IMR-90 (cell line): Measurements from ENCODE around the gene DAAM1. TPM values are rescaled to one million over a fixed set of nuclear protein-coding genes. Genes with fewer than 3 reads are reported as not detected.

Source experiments
- ATAC-seq: fragments of 200-7000 bp; cut with Tn5 transposase; 2 replicates; pipeline ENCODE4 v1.9.1; 2020; ENCODE audit warnings: low read depth, mild to moderate bottlenecking, moderate library complexity
- BruUV-seq: library from RNA; stranded (reverse); fragments of 400-500 nt; replicated peaks from 2 replicates; lab custom pipeline; 2021; lab: Mats Ljungman, UMichigan
- CTCF ChIA-PET: fragments of 300-600 bp; formaldehyde crosslinking; extraction: SDS; loops from one replicate; lab custom pipeline; 2021; ENCODE audit warnings: antibody characterized with exemption; lab: Yijun Ruan, JAX
- POLR2A ChIA-PET: fragments of 300-600 bp; sonication (Branson Sonifier 250); formaldehyde crosslinking; loops from one replicate; lab custom pipeline; 2022; ENCODE audit warnings: antibody characterized with exemption; ENCODE audit not compliant: unreplicated experiment; lab: Charles Lee
- DNase-seq: peaks from one replicate; pipeline ENCODE4 v3.0.0; 2013
- H2AFZ ChIP-seq: replicated peaks from 2 replicates; pipeline ENCODE3; 2013; ENCODE audit warnings: low read length, mild to moderate bottlenecking; ENCODE audit not compliant: poor library complexity
- H2AK5ac ChIP-seq: 2 replicates; pipeline ENCODE4 v1.6.1; 2013; ENCODE audit warnings: low read depth, low read length, inconsistent platforms
- H2AK9ac ChIP-seq: replicated peaks from 2 replicates; pipeline ENCODE3; 2013; ENCODE audit warnings: mild to moderate bottlenecking, low read depth, low read length, moderate library complexity; ENCODE audit not compliant: poor library complexity
- H2BK120ac ChIP-seq: 2 replicates; pipeline ENCODE4 v1.6.1; 2013; ENCODE audit warnings: low read depth, low read length, inconsistent platforms
- H2BK15ac ChIP-seq: 3 replicates; pipeline ENCODE4 v1.6.1; 2013; ENCODE audit warnings: low read depth, low read length, inconsistent platforms
- H2BK20ac ChIP-seq: 2 replicates; pipeline ENCODE4 v1.6.1; 2013; ENCODE audit warnings: low read depth, mild to moderate bottlenecking, inconsistent platforms, low read length, moderate library complexity
- H2BK5ac ChIP-seq: 2 replicates; pipeline ENCODE4 v1.6.1; 2013; ENCODE audit warnings: mild to moderate bottlenecking, low read depth, low read length, inconsistent platforms; ENCODE audit not compliant: poor library complexity, severe bottlenecking
- H3K14ac ChIP-seq: replicated peaks from 2 replicates; pipeline ENCODE4 v1.6.1; 2013; ENCODE audit warnings: low read depth, low read length, inconsistent platforms
- H3K18ac ChIP-seq: 2 replicates; pipeline ENCODE4 v1.6.1; 2013; ENCODE audit warnings: low read depth, low read length, control low read depth
- H3K23ac ChIP-seq: 2 replicates; pipeline ENCODE4 v1.6.1; 2013; ENCODE audit warnings: low read depth, low read length, inconsistent platforms
- H3K27ac ChIP-seq: 2 replicates; pipeline ENCODE4 v1.5.1; 2013; ENCODE audit warnings: mild to moderate bottlenecking, control low read depth, low read length; ENCODE audit not compliant: insufficient read depth
- H3K27me3 ChIP-seq: 2 replicates; pipeline ENCODE4 v1.6.1; 2013; ENCODE audit warnings: low read length; ENCODE audit not compliant: control insufficient read depth, insufficient read depth
- H3K36me3 ChIP-seq: 2 replicates; pipeline ENCODE4 v1.6.1; 2013; ENCODE audit warnings: low read length, mixed read lengths; ENCODE audit not compliant: control insufficient read depth, insufficient read depth
- H3K4ac ChIP-seq: 2 replicates; pipeline ENCODE4 v1.6.1; 2013; ENCODE audit warnings: low read depth, low read length, inconsistent platforms
- H3K4me1 ChIP-seq: 2 replicates; pipeline ENCODE4 v1.6.1; 2013; ENCODE audit warnings: low read length, mixed read lengths; ENCODE audit not compliant: control insufficient read depth, insufficient read depth
- H3K4me2 ChIP-seq: 2 replicates; pipeline ENCODE4 v1.6.1; 2013; ENCODE audit warnings: low read depth, mild to moderate bottlenecking, control low read depth, low read length, moderate library complexity
- H3K4me3 ChIP-seq: 2 replicates; pipeline ENCODE4 v1.5.1; 2013; ENCODE audit warnings: low read depth, mild to moderate bottlenecking, control low read depth, low read length, moderate library complexity; ENCODE audit not compliant: insufficient read depth
- H3K56ac ChIP-seq: 2 replicates; pipeline ENCODE4 v1.6.1; 2013; ENCODE audit warnings: low read length, inconsistent platforms; ENCODE audit not compliant: insufficient read depth; ENCODE audit errors: extremely low read depth
- H3K79me1 ChIP-seq, 2 experiments: 2 replicates each; pipeline ENCODE4 v1.6.1; 2013; ENCODE audit warnings: low read length in 2 of 2, inconsistent platforms in 1 of 2, low read depth in 1 of 2
- H3K9ac ChIP-seq: 2 replicates; pipeline ENCODE4 v1.6.1; 2013; ENCODE audit warnings: low read depth, low read length, control low read depth
- H3K9me1 ChIP-seq: 2 replicates; pipeline ENCODE4 v1.6.1; 2013; ENCODE audit warnings: low read length, inconsistent platforms; ENCODE audit not compliant: insufficient read depth
- H3K9me3 ChIP-seq: 2 replicates; pipeline ENCODE4 v1.6.1; 2013; ENCODE audit warnings: low read length; ENCODE audit not compliant: control insufficient read depth, insufficient read depth
- H4K20me1 ChIP-seq: 2 replicates; pipeline ENCODE4 v1.6.1; 2013; ENCODE audit warnings: low read length, inconsistent platforms; ENCODE audit not compliant: insufficient read depth
- H4K5ac ChIP-seq: 2 replicates; pipeline ENCODE4 v1.6.1; 2013; ENCODE audit warnings: mild to moderate bottlenecking, low read depth, low read length, control low read depth
- H4K8ac ChIP-seq, 2 experiments: 2 replicates each; pipeline ENCODE4 v1.6.1; 2013; ENCODE audit warnings: low read depth in 2 of 2, low read length in 2 of 2, control low read depth in 1 of 2, inconsistent platforms in 1 of 2
- H4K91ac ChIP-seq: 2 replicates; pipeline ENCODE4 v1.6.1; 2013; ENCODE audit warnings: low read depth, low read length, inconsistent platforms; ENCODE audit not compliant: insufficient read depth
- BHLHE40 ChIP-seq: fragments of 150-350 bp; IDR thresholded peaks from 2 replicates; pipeline ENCODE4 v1.6.1; 2016; ENCODE audit warnings: mild to moderate bottlenecking, low read depth, low read length
- POLR2A ChIP-seq: IDR thresholded peaks from 2 replicates; pipeline ENCODE4 v1.6.1; 2012; ENCODE audit warnings: mild to moderate bottlenecking, low read depth, low read length
- RFX5 ChIP-seq: IDR thresholded peaks from 2 replicates; pipeline ENCODE4 v1.8.0; 2012; ENCODE audit warnings: low read depth, mild to moderate bottlenecking, low read length, moderate library complexity
- SMC3 ChIP-seq: fragments of 150-350 bp; IDR thresholded peaks from 2 replicates; pipeline ENCODE4 v1.6.1; 2016; ENCODE audit warnings: low read depth, mild to moderate bottlenecking, antibody characterized with exemption, low read length, moderate library complexity
- dilution Hi-C: fragments of 300-500 bp; cut with HindIII; formaldehyde crosslinking; loops from one replicate; pipeline ENCODE4 v1.14.3; 2018; ENCODE audit warnings: low sequenced_read_pairs; ENCODE audit not compliant: unreplicated experiment
- in situ Hi-C: fragments of 300-500 bp; cut with MboI; formaldehyde crosslinking; loops from 3 replicates; pipeline ENCODE4 v1.14.3; 2019; ENCODE audit warnings: low sequenced_read_pairs, inconsistent platforms, mixed read lengths
- intact Hi-C: fragments of 100-400 bp; cut with micrococcal nuclease; formaldehyde crosslinking; loops from 2 replicates; pipeline ENCODE4 v1.10.0; 2022
- polyA plus RNA-seq, 3 experiments: library from polyadenylated mRNA; depleted of rRNA; stranded (reverse); fragments of >200 nt; gene quantifications; 2 replicates each; pipeline ENCODE4 v1.2.3, GENCODE V29; 2012; ENCODE audit warnings: low replicate concordance in 1 of 3
- total RNA-seq: library from RNA; depleted of rRNA; stranded (reverse); fragments of >200 nt; gene quantifications from 2 replicates; pipeline ENCODE4 v1.2.3, GENCODE V29; 2012

DAAM1 gene
- total and polyA plus RNA-seq, 2 of the 4 experiments (the other 2 are of a cell fraction), result 4.8 to 5.4 TPM

- Histone ChIP-seq H2AK5ac (no peak overlapping the region), H2AFZ (no peak overlapping the region), H4K20me1 (no peaks in the 10 kb centered on the region), H3K23ac (no peak overlapping the region), H3K4me2 (no peak overlapping the region), H4K8ac (no peak overlapping the region), H3K9me1 (no peaks in the 10 kb centered on the region), H2BK5ac (no peak overlapping the region), H3K4me3 (no peak overlapping the region), H3K56ac (no peak overlapping the region), H3K4ac (no peak overlapping the region), H3K9me3 (no peaks in the 10 kb centered on the region), H3K4me1 (no peaks in the 10 kb centered on the region), H3K18ac (no peak overlapping the region), H3K36me3 (no peaks in the 10 kb centered on the region), H3K27ac (no peak overlapping the region), H4K5ac (no peak overlapping the region), H3K79me1 (no peaks in the 10 kb centered on the region), H3K9ac (no peak overlapping the region), H2AK9ac (no peak overlapping the region), H2BK15ac (no peak overlapping the region), H2BK120ac (no peak overlapping the region), H3K14ac (no peak overlapping the region), H4K91ac (no peak overlapping the region), H2BK20ac (no peak overlapping the region), H3K27me3 (peaks cover 40% of the 10 kb centered on the region)
- no peak for DNase-seq
- no TSS peak for BruUV-seq
- intact Hi-C loops, result no loop called here
- no peak for ATAC-seq
- no peak for TF ChIP-seq SMC3
- TF ChIP-seq RFX5, result no peak
- no peak for TF ChIP-seq BHLHE40
- no peak for TF ChIP-seq POLR2A
- dilution Hi-C loops, result no loop called here
- ChIA-PET POLR2A (no interaction called here), CTCF (no interaction called here)
- in situ Hi-C loops, result no loop called here
Observed at GRCh38 chr14:59183150-59183549, 5.3 kb upstream of the DAAM1 start.
